HG02973 (cell line): ENCODE measurements around the gene TMEM128.
"Not testable (repeated sequence)": the region's sequence is repeated elsewhere in the genome, so short reads cannot be mapped to it uniquely, and the experiment has no call there.

Experiments used
- ATAC-seq: cut with Tn5 transposase; IDR thresholded peaks from one replicate; pipeline ENCODE4 v1.9.1; 2021; ENCODE audit warnings: moderate library complexity; ENCODE audit not compliant: unreplicated experiment

The TMEM128 gene

DNA sequence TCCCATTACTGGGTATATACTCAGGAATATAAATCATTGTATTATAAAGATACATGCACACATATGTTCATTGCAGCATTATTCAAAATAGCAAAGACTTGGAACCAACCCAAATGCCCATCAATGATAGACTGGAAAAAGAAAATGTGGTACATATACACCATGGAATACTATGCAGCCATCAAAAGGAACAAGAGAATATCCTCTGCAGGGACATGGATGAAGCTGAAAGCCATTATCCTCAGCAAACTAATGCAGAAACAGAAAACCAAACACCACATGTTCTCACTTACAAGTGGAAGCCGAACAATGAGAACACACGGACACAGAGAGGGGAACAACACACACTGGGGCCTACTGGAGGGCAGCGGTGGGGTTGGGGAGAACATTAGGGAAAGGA lies 9.7 kb upstream of the TMEM128 start:
- ATAC-seq = not testable (repeated sequence)

DNA sequence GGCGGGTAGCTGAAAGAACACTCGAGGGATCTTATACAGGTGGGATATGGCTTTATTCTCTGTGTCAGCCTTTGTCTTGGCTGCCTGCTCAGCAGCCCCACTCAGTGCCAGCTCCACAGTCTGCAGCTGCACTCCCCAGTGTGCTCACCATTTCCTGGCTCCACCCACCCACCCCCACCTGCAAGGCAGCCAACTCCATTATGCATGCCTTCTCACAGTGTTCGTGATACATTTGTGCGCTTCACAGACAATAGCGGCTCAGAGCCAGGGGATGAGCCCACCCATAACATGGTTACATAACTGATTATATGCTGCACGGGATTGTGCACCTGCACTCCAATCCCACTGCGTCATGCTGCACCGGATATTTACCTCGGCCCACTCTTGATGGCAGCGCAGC lies 8.8 kb upstream of the TMEM128 start:
- ATAC-seq = no peak

DNA sequence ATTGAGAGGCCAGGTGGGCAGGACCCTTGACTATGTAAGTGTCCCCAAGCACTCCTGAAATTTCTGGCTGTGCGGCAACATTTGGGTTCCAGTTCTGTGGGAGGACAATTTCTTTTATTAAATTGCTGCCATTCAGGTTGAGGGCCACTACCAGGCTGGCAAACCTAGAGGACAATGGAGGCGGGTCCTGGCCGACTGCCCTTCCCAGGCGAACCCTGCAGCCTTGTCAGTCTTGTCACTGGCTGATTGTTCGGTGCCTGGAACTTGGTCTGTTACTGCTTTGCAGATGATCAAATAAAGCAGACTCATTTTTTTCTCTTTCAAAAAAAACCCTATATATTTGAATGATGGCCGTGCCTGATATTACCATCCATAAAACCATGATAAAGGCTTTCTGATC lies 6.6 kb upstream of the TMEM128 start:
- no peak for ATAC-seq

DNA sequence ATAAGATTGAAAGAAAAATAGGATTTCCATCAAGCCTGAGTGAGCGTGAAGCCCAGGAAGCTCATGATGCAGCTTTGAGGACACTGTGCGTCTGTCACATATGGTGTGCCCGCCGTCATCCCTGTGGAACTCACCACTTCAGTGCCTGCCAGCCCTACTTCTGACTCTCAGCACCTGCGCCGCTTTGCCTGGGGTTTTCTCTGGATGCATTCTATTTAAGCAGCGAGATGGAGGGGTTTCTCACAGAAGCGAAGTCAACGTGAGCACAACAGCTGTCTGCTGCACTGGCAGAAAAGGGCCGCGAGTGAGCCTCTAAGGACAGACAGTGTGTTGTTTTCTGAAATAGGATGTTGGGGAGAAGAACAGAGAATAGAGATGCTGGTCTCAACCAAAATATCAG lies 6.2 kb upstream of the TMEM128 start:
- ATAC-seq = no peak

DNA sequence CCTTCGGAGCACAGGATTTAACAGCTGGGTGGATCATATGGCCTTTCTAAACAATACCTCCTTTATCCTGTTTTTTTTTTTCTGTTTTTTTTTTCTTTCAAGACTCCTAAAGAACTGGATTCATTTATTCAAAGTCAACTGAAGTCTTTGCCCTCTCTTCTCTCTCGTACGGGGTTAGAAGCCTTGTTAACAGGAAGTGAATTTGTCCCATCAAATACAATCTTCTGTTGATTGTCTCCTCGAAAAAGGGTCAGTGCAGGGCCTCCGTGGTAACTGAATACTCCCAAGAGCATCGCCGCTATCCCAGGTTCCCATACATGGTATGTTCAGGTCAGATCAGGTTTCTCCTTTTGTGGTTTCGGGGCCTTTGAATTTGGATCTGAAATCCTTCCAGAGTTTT lies 1.8 kb upstream of the TMEM128 start:
- ATAC-seq = no peak

DNA sequence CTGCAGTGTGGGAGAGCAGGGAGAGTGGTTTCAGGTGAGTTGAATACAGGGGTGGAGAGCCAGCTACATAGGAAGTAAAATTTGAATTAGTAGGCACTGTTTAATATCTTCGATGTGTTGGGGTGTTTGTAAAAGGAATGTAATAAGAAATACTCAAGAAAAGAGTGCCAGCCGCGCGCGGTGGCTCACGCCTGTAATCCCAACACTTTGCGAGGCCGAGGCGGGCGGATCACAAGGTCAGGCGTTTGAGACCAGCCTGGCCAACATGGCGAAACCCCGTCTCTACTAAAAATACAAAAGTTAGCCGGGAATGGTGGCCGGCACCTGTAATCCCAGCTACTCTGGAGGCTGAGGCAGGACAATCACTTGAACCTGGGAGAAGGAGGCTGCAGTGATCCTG lies 1.3 kb upstream of the TMEM128 start:
- not testable (repeated sequence) for ATAC-seq

DNA sequence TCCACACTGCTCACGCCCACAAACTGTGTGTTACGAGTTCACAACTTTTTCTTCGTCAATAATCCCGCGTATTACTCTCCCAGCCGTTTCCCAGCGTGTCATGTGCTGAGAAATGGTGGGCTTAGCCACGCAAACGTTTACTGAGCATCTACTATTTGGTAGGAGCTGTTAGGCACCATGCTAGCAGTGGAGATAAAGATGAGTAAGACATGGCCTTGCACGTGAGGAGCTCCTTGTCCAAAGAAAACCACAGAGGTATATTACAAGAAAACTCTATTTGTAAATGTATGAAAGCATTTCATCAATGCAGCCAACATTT lies 821 bp upstream of the TMEM128 start:
- ATAC-seq = no peak

DNA sequence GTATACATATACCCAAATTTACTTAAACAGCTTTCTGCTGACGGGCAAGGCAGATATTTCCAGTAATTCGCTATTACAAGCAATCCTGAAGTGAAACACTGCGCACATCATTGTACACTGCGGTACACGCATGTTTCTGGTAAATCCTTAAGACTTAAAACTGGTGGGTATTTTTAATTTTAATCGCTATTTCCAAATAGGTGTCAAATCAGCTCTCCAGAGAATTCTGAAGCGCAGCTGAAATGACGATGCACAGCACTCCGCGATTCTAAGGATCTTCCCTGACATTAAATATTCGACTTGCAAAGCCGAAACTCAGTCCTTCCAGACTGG lies 361 bp downstream of the TMEM128 start:
- peak; percentile 9 for ATAC-seq

DNA sequence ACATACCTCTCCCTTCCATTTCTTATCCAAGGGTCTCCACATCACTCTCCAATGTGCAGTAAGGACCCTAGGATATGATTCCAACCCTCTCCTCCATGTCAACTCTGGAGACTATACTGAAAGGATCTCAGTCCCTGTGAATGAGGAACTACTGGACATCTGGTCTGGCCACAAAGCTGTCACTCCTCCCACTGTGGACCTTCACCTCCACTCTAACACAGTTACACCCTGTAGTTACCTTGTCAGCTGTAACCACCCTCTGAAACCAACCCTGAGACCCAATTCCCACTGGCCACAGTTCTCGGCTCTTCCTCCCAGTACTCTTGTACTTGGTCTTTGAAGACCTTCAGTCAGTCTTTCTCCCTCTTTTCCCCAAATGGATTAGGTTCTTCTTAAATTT lies 2.9 kb downstream of the TMEM128 start:
- no peak for ATAC-seq

DNA sequence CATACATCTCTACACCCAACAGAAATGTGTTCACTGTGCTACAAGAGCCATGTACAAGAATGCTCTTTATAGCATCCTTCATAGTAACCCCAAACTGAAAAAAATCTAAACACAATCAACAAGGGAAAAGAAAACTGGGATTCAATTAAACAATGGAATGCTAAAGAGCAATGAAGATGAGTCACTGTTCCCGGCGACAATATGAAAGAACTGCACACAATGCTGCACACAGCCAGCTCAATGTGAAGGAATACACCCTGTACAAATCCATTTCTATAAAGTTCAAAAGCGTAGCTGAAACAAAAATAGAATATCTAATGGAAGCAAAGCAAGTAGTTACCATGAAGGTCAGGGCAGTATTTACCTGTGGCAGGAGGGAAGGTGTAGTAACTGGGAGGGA lies 8.5 kb downstream of the TMEM128 start:
- ATAC-seq = not testable (repeated sequence)

DNA sequence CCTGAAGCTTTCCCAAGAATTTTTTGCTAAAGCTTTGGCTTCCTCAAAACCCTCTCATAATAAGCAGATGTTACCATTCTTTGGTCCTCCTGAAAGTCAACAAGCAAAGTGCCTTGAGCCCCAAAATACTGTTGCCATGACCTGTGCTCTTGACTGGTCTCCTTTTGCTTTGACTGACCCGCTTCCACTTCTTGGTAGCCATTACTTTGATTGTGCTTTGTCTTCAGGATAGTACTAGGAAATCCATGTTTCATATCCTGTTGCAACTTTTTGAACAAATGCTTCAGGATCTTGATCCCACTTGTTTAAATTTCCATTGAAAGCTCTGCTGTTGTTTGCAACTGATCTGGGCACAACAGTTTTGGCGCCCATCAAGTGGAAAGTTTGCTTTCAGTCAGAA lies 14.4 kb downstream of the TMEM128 start:
- ATAC-seq = no peak

DNA sequence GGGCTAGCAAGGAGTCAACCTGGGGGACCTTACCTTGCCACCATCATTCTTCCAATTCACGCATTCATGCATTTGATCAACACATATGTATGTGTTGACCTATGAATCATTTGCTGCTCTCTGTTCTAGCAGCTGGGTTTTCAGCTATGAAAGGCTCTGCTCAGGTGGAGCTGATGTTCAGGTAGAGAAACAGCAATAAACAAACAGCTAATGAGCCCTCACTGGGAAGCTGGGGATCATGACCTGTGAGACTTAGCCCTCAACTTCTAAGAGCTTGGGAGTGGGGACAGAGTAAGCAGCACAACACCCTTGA lies 19.7 kb downstream of the TMEM128 start:
- ATAC-seq = no peak

DNA sequence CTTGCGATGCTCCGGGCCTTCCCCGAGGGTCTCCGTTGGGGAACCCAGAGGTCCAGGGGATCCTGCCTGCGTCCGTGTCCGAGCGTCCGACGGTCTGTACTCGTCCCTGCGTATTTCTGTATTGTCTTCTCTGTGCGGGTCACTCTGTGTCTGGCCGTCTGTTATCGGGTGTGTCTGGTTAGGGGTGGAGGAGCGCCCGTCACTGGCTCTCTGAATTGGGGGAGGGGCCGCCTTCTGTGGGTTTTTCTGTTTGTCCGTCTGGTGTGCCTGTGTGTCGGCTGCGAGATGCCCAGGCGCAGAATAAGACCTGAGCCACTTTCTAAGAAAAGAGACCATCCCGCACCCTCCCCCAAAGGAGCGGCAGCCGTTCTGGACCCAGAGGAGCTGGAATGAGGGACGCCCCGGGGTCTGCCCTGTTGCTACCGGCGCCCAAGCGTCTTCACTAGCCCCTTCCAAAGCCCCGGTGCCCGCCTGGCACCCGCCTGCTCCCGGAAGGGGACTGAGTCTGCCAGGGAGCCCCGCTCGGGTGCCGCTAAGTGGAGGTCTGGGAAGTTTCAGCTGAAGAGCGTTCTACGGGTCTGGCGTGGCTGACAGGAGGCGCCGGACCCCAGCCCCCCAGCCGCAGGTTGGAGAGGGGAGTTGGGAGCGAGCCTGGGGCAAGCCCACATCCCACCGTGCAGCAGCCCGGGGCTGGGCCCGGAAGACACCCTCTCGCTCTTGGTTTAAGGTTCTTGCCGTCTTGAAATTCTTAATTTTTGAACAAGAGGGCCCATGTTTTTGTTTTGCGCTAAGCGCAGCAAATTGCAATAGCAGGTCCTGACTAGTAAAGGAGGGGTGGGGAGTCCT lies 20.3 kb downstream of the TMEM128 start:
- ATAC-seq = no peak

DNA sequence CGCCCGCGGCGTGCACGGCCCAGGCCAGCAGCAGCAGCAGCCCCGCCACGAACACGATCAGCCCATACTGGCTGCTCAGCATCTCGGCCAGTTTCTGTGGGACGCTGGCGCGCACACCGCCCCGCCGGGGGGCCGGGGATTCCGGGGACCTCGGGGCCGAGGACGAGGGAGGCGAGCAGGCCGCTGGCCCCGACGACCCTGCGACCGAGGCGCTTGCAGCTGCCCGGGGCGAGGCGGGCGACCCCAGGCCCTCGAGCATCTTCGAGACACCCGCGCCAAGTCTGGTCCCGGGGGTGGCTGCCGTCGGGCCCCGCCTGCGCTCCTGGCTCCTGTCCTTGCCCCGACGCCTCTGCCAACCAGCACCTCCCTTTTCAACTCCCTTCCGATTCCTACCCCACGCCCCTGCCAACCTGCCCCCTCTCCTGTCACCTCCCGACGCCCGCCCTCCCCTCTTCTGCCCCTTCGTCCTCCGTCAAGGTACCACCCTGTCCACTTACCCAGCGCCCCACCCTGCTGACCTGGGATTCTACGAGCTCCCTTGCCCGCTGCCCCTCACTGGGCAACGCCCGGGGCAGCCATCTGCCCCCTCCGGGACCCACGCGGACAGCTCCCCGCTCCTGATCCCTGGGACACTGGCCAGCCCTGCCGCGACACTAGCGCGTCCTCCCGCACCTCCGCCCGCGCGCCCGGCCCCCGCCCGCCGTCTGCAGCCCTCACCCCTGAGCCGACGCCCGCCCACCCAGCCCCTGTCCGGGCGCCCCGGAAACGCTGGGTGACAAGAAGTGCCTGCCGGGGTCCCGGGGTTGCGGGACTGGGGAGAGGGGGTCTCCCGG lies 21.2 kb downstream of the TMEM128 start, which contains the start of gene OTOP1:
Gene OTOP1, minus strand, starts transcription at position 324 of the 833 bp plus-strand sequence. Its CDS starts 65 bp downstream, at position 259.
- no peak for ATAC-seq

DNA sequence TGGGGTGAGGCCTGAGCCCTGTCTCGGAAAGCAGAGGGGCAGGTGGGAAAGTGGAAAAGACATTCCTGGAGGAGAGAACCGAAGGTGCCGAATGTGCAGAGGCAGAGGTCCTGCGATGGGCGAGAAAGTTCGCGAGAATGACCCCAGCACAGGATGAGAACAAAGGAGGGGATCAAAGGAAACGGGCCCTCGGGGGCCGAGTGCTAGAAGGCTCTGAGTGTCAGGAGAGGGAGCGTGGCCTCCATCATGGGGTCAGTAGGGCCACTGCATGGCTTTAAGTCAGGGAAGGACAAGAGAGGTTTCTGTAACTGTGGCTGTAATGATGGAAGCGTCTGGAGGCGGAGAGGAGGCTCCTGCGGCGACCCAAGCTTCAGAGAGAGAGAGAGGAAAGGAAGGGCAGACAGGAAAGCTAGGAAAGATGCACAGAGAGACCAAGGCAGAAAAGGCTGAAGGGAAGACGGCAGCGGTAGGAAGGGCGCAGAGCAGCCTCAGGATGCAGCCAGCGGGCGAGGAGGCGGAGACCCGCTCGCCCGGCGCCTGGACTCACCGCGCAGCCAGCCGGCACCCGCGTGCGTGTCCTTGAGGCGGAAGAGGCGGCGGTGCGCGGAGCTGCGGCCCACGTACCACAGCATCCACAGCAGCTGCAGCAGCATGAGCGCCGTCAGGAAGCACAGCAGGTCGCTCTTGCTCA lies 22.0 kb downstream of the TMEM128 start:
- ATAC-seq = no peak

DNA sequence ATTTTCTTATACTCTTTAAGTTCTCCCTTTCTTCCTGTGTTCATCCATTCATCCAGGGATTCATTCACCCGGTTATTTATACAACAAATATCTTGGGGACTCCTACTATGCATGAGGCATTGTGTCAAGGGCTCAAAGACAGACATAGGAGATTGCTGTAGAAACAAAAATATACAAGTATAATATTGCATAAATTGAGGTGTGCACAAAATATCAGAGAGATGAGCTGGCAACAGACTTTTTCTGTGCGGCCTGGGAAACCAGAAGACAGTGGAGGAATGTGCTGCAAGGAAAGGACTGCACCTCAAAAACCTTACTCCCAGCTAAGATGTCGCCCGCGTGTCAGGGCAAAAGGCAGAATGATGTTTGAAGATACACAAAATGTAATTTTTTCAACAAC lies 30.9 kb downstream of the TMEM128 start:
- ATAC-seq = no peak

DNA sequence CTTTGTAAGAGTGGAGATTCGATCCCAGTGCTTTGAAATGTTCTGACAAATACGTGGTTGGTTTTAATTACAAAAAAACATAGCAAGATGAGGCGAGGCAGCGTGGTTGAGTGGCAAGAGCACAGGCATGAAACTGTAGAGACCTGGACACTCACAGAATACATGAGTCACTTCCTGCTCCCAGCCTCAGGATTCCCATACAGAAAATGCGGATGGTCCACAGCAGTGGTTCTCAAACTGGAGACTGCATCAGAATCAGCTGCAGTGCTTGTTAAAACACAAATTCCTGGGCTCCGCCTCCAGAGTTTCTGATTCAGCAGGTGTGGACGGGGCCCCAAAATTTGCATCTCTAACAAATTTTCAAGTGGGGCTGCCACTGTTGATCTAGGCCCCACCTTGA lies 31.4 kb downstream of the TMEM128 start:
- no peak for ATAC-seq

DNA sequence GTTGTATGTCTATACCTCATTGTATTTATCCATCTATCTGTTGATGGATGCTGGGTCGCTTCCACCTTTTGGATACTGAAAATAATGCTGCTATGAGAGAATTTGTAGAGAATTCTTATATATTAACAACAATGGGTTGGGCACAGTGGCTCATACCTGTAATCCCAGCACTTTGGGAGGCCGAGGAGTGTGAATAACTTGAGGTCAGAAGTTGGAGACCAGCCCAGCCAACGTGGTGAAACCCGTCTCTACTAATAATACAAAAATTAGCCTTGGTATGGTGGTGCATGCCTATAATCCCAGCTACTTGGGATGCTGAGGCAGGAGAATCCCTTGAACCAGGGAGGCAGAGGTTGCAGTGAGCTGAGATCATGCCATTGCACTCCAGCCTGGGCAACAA lies 34.3 kb downstream of the TMEM128 start:
- ATAC-seq = not testable (repeated sequence)

DNA sequence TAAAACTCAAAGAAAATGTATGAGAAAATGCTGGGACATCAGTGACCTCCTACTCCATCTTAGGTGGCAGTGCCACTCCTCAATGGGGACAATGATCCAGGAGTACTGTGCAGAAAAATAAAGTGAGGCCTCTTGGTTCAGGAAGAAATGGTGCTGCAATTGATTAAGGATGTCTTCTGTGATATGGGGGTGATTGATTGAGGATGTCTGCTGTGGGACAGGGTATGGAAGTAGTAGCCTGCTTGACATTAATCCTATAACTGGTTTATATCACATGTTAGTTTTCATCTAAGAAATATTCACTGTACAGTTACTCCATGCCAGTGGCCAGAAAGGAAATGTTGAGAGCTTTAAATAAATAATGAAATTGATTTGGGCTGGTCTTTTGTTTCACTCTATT lies 41.8 kb downstream of the TMEM128 start:
- no peak for ATAC-seq

DNA sequence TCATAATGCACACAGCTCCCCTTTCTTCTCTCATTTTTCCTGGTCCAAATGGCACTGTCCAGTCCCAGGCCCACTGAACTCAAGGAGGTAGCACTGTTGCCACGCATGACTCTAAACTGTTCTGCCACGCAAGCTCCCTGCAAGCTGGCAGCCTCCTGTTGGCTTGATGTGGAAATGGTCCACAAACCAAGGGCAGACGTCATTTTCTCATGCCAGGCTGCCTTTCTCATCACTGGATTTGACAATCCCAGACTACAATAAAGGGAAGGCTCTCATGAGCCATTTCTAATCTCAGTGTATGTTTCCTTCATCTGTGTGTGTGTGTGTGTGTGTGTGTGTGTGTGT lies 43.6 kb downstream of the TMEM128 start:
- no peak for ATAC-seq

DNA sequence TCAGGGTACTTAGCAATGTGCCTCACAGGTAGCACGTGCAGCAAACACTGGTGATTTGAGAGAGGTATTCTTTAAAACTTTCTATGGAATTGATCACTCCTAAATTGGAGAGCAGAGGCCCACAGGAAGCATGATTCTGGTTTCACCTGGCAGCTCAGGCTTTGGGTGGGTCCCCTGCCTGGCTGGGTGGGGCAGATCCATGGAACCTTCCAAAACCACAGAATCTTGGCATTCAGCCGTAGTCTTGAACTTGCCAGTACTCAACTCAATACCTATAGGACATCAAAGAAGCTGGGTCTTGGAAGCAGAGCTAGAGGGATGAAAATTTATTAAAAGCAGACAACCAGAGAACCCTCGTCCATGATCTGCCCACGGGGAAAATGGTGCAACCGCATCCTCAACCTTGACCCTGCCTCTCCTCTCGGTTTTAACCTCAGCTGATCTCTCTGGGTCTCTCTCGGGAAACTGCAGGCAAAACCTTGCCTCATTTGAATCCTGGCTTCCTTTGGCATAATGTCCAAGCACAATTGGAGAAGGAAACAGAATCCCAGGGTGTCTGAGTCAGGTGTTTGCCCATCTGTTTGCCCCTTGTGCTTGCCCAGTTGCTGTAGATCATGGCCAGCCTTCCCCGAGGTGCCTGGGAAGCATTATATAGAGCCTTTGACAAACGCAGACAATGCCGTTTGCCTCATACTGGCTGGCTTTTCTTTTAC lies 44.2 kb downstream of the TMEM128 start:
- no peak for ATAC-seq
